ENCODE results near the gene SYNPO2L. TPM values are rescaled to one million over a fixed set of nuclear protein-coding genes. Genes with fewer than 3 reads are reported as not detected.

Gene SYNPO2L
- total RNA-seq, 4 donors from 2014 or later: 0.14 to 4.5 TPM; not detected in 2

GRCh38 chr10:73614720-73615119 lies 41.1 kb downstream of the SYNPO2L start:
- H3K9me3 ChIP-seq: no peaks in the 10 kb centered on the region
- no peak for DNase-seq
- no peaks in the 10 kb centered on the region for H3K36me3 ChIP-seq
- TF ChIP-seq EP300 (IDR thresholded peaks at IDR 0.05; ENCODE audit: low read depth) (no peak), CTCF (IDR thresholded peaks at IDR 0.05) (no peak), POLR2A (IDR thresholded peaks at IDR 0.05) (no peak)
- peaks cover 0 to 5% (median 2%) of the 10 kb centered on the region in 4 donors for H3K4me1 ChIP-seq
- no peak overlapping the region for H3K27ac ChIP-seq
- WGBS, 2 donors (ENCODE audit: low coverage in 1 of 2): 83 to 92% methylated on average over 2 to 3 of the region's 3 CpGs
- intact Hi-C loops (cut with DNase I; ENCODE audit: low total_unique reads): no loop called here
- H3K27me3 ChIP-seq: no peaks in the 10 kb centered on the region
- no peak overlapping the region for H3K4me3 ChIP-seq
- in situ Hi-C loops (cut with MboI; ENCODE audit: low pct_ligation_motif_present in 1 of 4, low pct_unique_long_range_greater_than_20kb in 1 of 4, low sequenced_read_pairs in 3 of 4): no loop called here

- H3K9me3 ChIP-seq: no peaks in the 10 kb centered on the region
- in situ Hi-C loops (cut with MboI; ENCODE audit: low pct_ligation_motif_present in 1 of 4, low pct_unique_long_range_greater_than_20kb in 1 of 4, low sequenced_read_pairs in 3 of 4): no loop called here
- H3K36me3 ChIP-seq: no peaks in the 10 kb centered on the region
- WGBS, 2 donors (ENCODE audit: low coverage in 1 of 2): 90 to 92% methylated on average over 4 of the region's 4 CpGs
- H3K4me3 ChIP-seq: no peak overlapping the region
- no peaks in the 10 kb centered on the region for H3K27me3 ChIP-seq
- H3K27ac ChIP-seq: no peak overlapping the region
- TF ChIP-seq EP300 (IDR thresholded peaks at IDR 0.05; ENCODE audit: low read depth): no peak
- no peak for TF ChIP-seq POLR2A (IDR thresholded peaks at IDR 0.05)
- TF ChIP-seq POLR2AphosphoS5 (IDR thresholded peaks at IDR 0.05): no peak
- TF ChIP-seq CTCF (IDR thresholded peaks at IDR 0.05): no peak
- no peak for DNase-seq
- intact Hi-C loops (cut with DNase I; ENCODE audit: low total_unique reads): no loop called here
- no peaks in the 10 kb centered on the region for H3K4me1 ChIP-seq
Observed at GRCh38 chr10:73609116-73609515, 46.7 kb downstream of the SYNPO2L start.

- WGBS, 2 donors (ENCODE audit: low coverage in 1 of 2): 38 to 39% methylated on average over 1 to 3 of the region's 3 CpGs
- in situ Hi-C loops (cut with MboI; ENCODE audit: low pct_ligation_motif_present in 1 of 4, low pct_unique_long_range_greater_than_20kb in 1 of 4, low sequenced_read_pairs in 3 of 4): no loop called here
- DNase-seq: peak; percentile 71
- no peaks in the 10 kb centered on the region for H3K27me3 ChIP-seq
- H3K4me3 ChIP-seq: peak overlapping the region in 1 of 4 donors; percentile 34
- peaks cover 0 to 15% (median 6%) of the 10 kb centered on the region in 4 donors for H3K4me1 ChIP-seq
- intact Hi-C loops (cut with DNase I; ENCODE audit: low total_unique reads): no loop called here
- H3K27ac ChIP-seq: peak overlapping the region; percentile 76 to 86 (median 82)
- no peaks in the 10 kb centered on the region for H3K36me3 ChIP-seq
- H3K9me3 ChIP-seq: no peaks in the 10 kb centered on the region
- peak; percentile 71 for TF ChIP-seq POLR2A (IDR thresholded peaks at IDR 0.05)
- peak in 2 of 3 donors; percentile 80 to 81 for TF ChIP-seq POLR2AphosphoS5 (IDR thresholded peaks at IDR 0.05)
- no peak for TF ChIP-seq EP300 (IDR thresholded peaks at IDR 0.05; ENCODE audit: low read depth)
- TF ChIP-seq CTCF (IDR thresholded peaks at IDR 0.05): no peak
Observed at GRCh38 chr10:73601486-73601921, 54.3 kb downstream of the SYNPO2L start.

GRCh38 chr10:73597346-73597745 lies 58.5 kb downstream of the SYNPO2L start:
- TF ChIP-seq EP300 (IDR thresholded peaks at IDR 0.05; ENCODE audit: low read depth): no peak
- TF ChIP-seq POLR2A (IDR thresholded peaks at IDR 0.05): no peak
- TF ChIP-seq CTCF (IDR thresholded peaks at IDR 0.05): no peak
- no peak for TF ChIP-seq POLR2AphosphoS5 (IDR thresholded peaks at IDR 0.05)
- intact Hi-C loops (cut with DNase I; ENCODE audit: low total_unique reads) (no loop called here), in situ Hi-C loops (cut with MboI; ENCODE audit: low pct_ligation_motif_present in 1 of 4, low pct_unique_long_range_greater_than_20kb in 1 of 4, low sequenced_read_pairs in 3 of 4) (no loop called here)
- Histone ChIP-seq H3K9me3 (no peaks in the 10 kb centered on the region), H3K4me1 (peaks cover 0 to 36% (median 15%) of the 10 kb centered on the region in 4 donors), H3K4me3 (no peak overlapping the region), H3K27me3 (no peaks in the 10 kb centered on the region), H3K27ac (no peak overlapping the region), H3K36me3 (no peaks in the 10 kb centered on the region)
- 91% methylated on average over 1 of the region's 1 CpG; no CpG with 5 or more reads in 1 of the 2 donors for WGBS, 2 donors (ENCODE audit: low coverage in 1 of 2)
- no peak for DNase-seq

Other genes starting within 250 kb of the SYNPO2L start
- 100 to 1,000 TPM in 1 of 4 donors, 10 to 100 TPM in 3; 12.3 to 110 (median 64.1) TPM for gene ANXA7, start 242.0 kb downstream of the SYNPO2L start, total RNA-seq
- 1 to 10 TPM; 1.4 to 2.4 (median 2.0) TPM for gene MSS51, start 222.5 kb downstream of the SYNPO2L start, total RNA-seq
- 10 to 100 TPM; 20.5 to 54.5 (median 35.9) TPM for gene PPP3CB, start 160.0 kb downstream of the SYNPO2L start, total RNA-seq
- 100 to 1,000 TPM; 109 to 168 (median 114) TPM for gene USP54, start 64.7 kb downstream of the SYNPO2L start, total RNA-seq
- 1 to 10 TPM in 1 of 4 donors, not detected in 3; 1.1 TPM for gene MYOZ1, start 14.6 kb downstream of the SYNPO2L start, total RNA-seq
- 10 to 100 TPM in 1 of 4 donors, 1 to 10 TPM in 2, not detected in 1; 8.0 to 12.7 (median 8.6) TPM for gene AGAP5, start 42.1 kb upstream of the SYNPO2L start, total RNA-seq
- 100 to 1,000 TPM in 2 of 4 donors, 10 to 100 TPM in 2; 46.7 to 104 (median 80.2) TPM for gene SEC24C, start 88.3 kb upstream of the SYNPO2L start, total RNA-seq
- 10 to 100 TPM in 3 of 4 donors, 1 to 10 TPM in 1; 2.6 to 37.4 (median 17.0) TPM for gene CHCHD1, start 126.0 kb upstream of the SYNPO2L start, total RNA-seq
- gene ZSWIM8, start 129.6 kb upstream of the SYNPO2L start, total RNA-seq: 100 to 1,000 TPM in 3 of 4 donors, 10 to 100 TPM in 1; 94.5 to 530 (median 188) TPM
- 10 to 100 TPM; 14.3 to 34.5 (median 22.1) TPM for gene NDST2, start 155.6 kb upstream of the SYNPO2L start, total RNA-seq
- gene CAMK2G, start 218.5 kb upstream of the SYNPO2L start, total RNA-seq: 100 to 1,000 TPM in 1 of 4 donors, 10 to 100 TPM in 3; 72.0 to 131 (median 83.0) TPM

All from transverse colon (tissue), 4 donors.